Loucy (cell line): Measurements from ENCODE around the gene IRF3.

Experiments used
- H2AFZ ChIP-seq: fragments of 200-600 bp; sonication (generic); 2 replicates; pipeline ENCODE4 v1.6.0; 2016; ENCODE audit warnings: antibody characterized with exemption, mild to moderate bottlenecking, low read length, moderate library complexity
- H3F3A ChIP-seq: fragments of 200-600 bp; 2 replicates; pipeline ENCODE4 v1.6.0; 2016; ENCODE audit warnings: antibody characterized with exemption, low read depth, mild to moderate bottlenecking
- H3K27me3 ChIP-seq: fragments of 200-600 bp; sonication (generic); 2 replicates; pipeline ENCODE4 v1.6.1; 2014; ENCODE audit warnings: low read length, mild to moderate bottlenecking; ENCODE audit not compliant: insufficient read depth, poor library complexity, severe bottlenecking
- H3K36me3 ChIP-seq: fragments of 200-600 bp; sonication (generic); 2 replicates; pipeline ENCODE4 v1.6.1; 2016; ENCODE audit warnings: low read length; ENCODE audit not compliant: insufficient read depth
- H3K4me1 ChIP-seq: fragments of 200-600 bp; sonication (generic); 2 replicates; pipeline ENCODE4 v1.5.1; 2014; ENCODE audit warnings: low read length, mild to moderate bottlenecking; ENCODE audit not compliant: insufficient read depth, poor library complexity, severe bottlenecking
- H3K4me2 ChIP-seq: fragments of 200-600 bp; sonication (generic); 2 replicates; pipeline ENCODE4 v1.6.0; 2014; ENCODE audit warnings: antibody characterized with exemption, low read length, low read depth, mild to moderate bottlenecking; ENCODE audit not compliant: poor library complexity, severe bottlenecking
- H3K4me3 ChIP-seq: fragments of 200-600 bp; sonication (generic); 2 replicates; pipeline ENCODE4 v1.5.1; 2014; ENCODE audit warnings: low read length, mild to moderate bottlenecking, mixed read lengths; ENCODE audit not compliant: poor library complexity, severe bottlenecking
- H3K79me2 ChIP-seq: fragments of 200-600 bp; sonication (generic); 2 replicates; pipeline ENCODE4 v1.6.1; 2014; ENCODE audit warnings: low read length; ENCODE audit not compliant: insufficient read depth
- H3K9ac ChIP-seq: fragments of 200-600 bp; sonication (generic); 2 replicates; pipeline ENCODE4 v1.6.0; 2014; ENCODE audit warnings: mild to moderate bottlenecking, low read depth, low read length, moderate library complexity; ENCODE audit not compliant: poor library complexity, severe bottlenecking
- H3K9me2 ChIP-seq: fragments of 200-600 bp; sonication (generic); replicated peaks from 2 replicates; pipeline ENCODE4 v1.6.1; 2016; ENCODE audit warnings: low read depth, low read length, mixed read lengths
- H3K9me3 ChIP-seq: fragments of 200-600 bp; sonication (generic); 2 replicates; pipeline ENCODE4 v1.6.1; 2014; ENCODE audit warnings: mild to moderate bottlenecking, antibody characterized with exemption, low read length, low read depth; ENCODE audit not compliant: insufficient read depth
- H4K20me1 ChIP-seq: fragments of 200-600 bp; sonication (generic); 2 replicates; pipeline ENCODE4 v1.6.0; 2014; ENCODE audit warnings: antibody characterized with exemption, low read length, mild to moderate bottlenecking; ENCODE audit not compliant: insufficient read depth, poor library complexity, severe bottlenecking
- CTCF ChIP-seq: fragments of 200-600 bp; sonication (generic); conservative IDR thresholded peaks from 2 replicates; pipeline ENCODE4 v1.5.1; 2014; ENCODE audit warnings: mild to moderate bottlenecking, antibody characterized with exemption, low read length
- EZH2phosphoT487 ChIP-seq: fragments of 200-600 bp; IDR thresholded peaks from 2 replicates; pipeline ENCODE4 v1.6.1; 2018; ENCODE audit warnings: antibody characterized with exemption, mild to moderate bottlenecking, moderate library complexity, borderline replicate concordance

Gene IRF3

GRCh38 chr19:49691243-49692146 is 25.8 kb upstream of the IRF3 start:
- no peaks in the 10 kb centered on the region for H3K27me3 ChIP-seq
- H3K4me3 ChIP-seq, result no peak overlapping the region
- TF ChIP-seq EZH2phosphoT487, result no peak
- no peak for TF ChIP-seq CTCF
- H3K9me2 ChIP-seq, result no peaks in the 10 kb centered on the region
- no peak overlapping the region for H2AFZ ChIP-seq
- H3K4me1 ChIP-seq, result no peaks in the 10 kb centered on the region
- H3K4me2 ChIP-seq, result no peak overlapping the region
- peaks cover 22% of the 10 kb centered on the region; the same call in 1 of the 2 replicates for H3K36me3 ChIP-seq
- no peaks in the 10 kb centered on the region for H4K20me1 ChIP-seq
- H3K9me3 ChIP-seq, result no peaks in the 10 kb centered on the region
- no peaks in the 10 kb centered on the region for H3F3A ChIP-seq
- no peaks in the 10 kb centered on the region for H3K79me2 ChIP-seq
- H3K9ac ChIP-seq, result no peak overlapping the region

DNA sequence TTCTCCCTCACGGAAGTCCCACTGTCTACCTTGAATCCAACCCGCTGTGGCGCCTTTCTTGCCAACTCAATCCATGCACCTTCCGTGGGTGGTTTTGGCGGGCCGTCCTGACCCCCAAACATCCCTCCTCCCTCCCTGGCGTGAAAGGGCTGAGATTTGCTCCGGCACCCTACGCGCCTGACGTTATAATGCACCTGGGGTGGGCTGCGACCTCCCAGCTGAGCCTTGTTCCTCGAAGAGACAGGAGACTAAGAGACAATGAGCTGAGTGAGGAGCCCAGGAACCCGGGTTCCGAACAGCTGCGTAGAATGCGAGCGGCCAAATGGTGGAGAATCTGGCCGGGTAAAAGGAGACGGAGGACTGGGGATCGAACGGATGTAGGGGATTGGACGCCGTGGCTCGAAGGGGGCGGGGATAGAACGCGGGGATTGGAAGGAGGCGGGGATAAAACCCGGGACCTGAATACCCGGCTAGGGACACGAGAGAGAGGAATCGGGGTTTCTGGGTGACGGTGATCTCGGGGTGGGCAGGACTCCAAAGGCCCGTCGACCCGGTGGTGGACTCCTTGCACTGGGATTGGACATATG is 25.1 kb upstream of the IRF3 start, which contains the start of gene CPT1C:
CPT1C (plus strand) TSS at position 461 of the 587 bp plus-strand sequence. CDS start 1,137 bp downstream, outside the sequence.
- Histone ChIP-seq H3K9ac (no peak within 1 kb of the TSS), H3K4me2 (no peak within 1 kb of the TSS), H3K4me1 (no peaks in the 10 kb centered on the region), H3K79me2 (no peaks in the 10 kb centered on the region), H4K20me1 (no peaks in the 10 kb centered on the region), H3K9me2 (no peaks in the 10 kb centered on the region), H3K36me3 (peaks cover 30% of the 10 kb centered on the region; the same call in 1 of the 2 replicates), H3F3A (no peaks in the 10 kb centered on the region), H3K4me3 (no peak within 1 kb of the TSS), H2AFZ (no peak within 1 kb of the TSS), H3K27me3 (no peaks in the 10 kb centered on the region), H3K9me3 (no peaks in the 10 kb centered on the region)
- TF ChIP-seq EZH2phosphoT487 (no peak), CTCF (no peak)

DNA sequence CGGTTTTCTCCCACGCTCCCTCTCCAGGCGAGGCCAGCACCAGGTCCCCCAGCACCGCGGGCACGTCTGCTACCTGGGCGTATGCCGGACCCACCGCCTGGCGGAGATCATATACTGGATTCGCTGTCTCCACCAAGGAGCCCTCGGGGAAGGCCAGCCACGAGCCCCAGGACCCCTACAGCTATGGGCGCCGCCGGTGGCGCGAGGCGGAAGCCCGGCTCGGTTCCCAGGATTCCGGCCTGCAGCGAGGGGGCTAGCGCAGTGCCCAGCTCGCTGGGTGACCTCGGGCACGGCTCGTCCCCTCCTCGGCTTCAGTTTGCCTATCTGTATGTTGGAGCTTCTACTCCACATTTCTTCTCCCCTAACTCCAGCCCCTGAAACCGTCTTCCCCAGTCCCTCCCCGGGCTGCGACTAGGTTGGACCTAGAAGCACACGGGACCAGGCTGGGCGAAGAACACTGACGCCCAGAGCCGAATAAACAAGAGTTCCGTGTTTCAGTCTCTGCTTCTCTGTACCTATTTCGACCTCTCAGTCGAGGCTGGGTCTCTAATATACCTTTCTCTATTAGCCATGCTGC is 24.5 kb upstream of the IRF3 start:
- H4K20me1 ChIP-seq, result no peaks in the 10 kb centered on the region

More for the DNA sequence above, 24.5 kb upstream of the IRF3 start:
- no peak overlapping the region for H3K4me3 ChIP-seq
- no peaks in the 10 kb centered on the region for H3K27me3 ChIP-seq
- H3K36me3 ChIP-seq, result peaks cover 35% of the 10 kb centered on the region; the same call in 1 of the 2 replicates
- no peak for TF ChIP-seq EZH2phosphoT487
- no peak for TF ChIP-seq CTCF
- no peaks in the 10 kb centered on the region for H3K4me1 ChIP-seq
- H3K9me2 ChIP-seq, result no peaks in the 10 kb centered on the region
- H3K9me3 ChIP-seq, result no peaks in the 10 kb centered on the region
- H2AFZ ChIP-seq, result no peak overlapping the region
- H3K4me2 ChIP-seq, result no peak overlapping the region
- no peaks in the 10 kb centered on the region for H3K79me2 ChIP-seq
- H3F3A ChIP-seq, result no peaks in the 10 kb centered on the region
- no peak overlapping the region for H3K9ac ChIP-seq
